ENCODE results near the gene UMODL1. TPM values are rescaled to one million over a fixed set of nuclear protein-coding genes. Genes with fewer than 3 reads are reported as not detected.
A peak's percentile ranks its signal among the peaks of the same experiment; 100 is the strongest.

UMODL1 gene
- total RNA-seq, 2 experiments from 2014 or later = 7.4 to 12.3 TPM

- CTCF ChIA-PET (ENCODE audit: unreplicated experiment) = no interaction called here
Observed at GRCh38 chr21:42111811-42112210, 40.7 kb downstream of the UMODL1 start.

GRCh38 chr21:42112238-42112637 is 41.1 kb downstream of the UMODL1 start:
- H2AFZ ChIP-seq (ENCODE audit: low read length) = no peak overlapping the region
- H3K4me3 ChIP-seq (ENCODE audit: low read depth, low read length, poor library complexity, severe bottlenecking) = no peak overlapping the region
- no peak for TF ChIP-seq CTCF (conservative IDR thresholded peaks at IDR 0.05; ENCODE audit: low read length)
- no peak for TF ChIP-seq EZH2phosphoT487 (IDR thresholded peaks at IDR 0.05; ENCODE audit: borderline replicate concordance, low read depth, low read length)
- BruUV-seq (replicated peaks) = no TSS peak
- H3K4me1 ChIP-seq (ENCODE audit: insufficient read depth, low read length, poor library complexity, severe bottlenecking) = peaks cover 40% of the 10 kb centered on the region
- CTCF ChIA-PET (ENCODE audit: unreplicated experiment) = no interaction called here
- H3K36me3 ChIP-seq (ENCODE audit: insufficient read depth, low read length) = no peaks in the 10 kb centered on the region
- H3K27ac ChIP-seq (ENCODE audit: low read depth, low read length, poor library complexity, severe bottlenecking) = no peak overlapping the region
- no peak overlapping the region for H3K4me2 ChIP-seq (ENCODE audit: low read length)
- peak; percentile 48 for DNase-seq (ENCODE audit: low spot score)
- no peaks in the 10 kb centered on the region for H4K20me1 ChIP-seq (ENCODE audit: insufficient read depth, low read length)
- POLR2A ChIA-PET = interaction anchor here (1.1 kb wide), 1 partner anchor 8 kb away, joined by 3 read pairs; no protein-coding TSS in a partner anchor
- intact Hi-C loops (cut with micrococcal nuclease; ENCODE audit: unreplicated experiment) = no loop called here
- no peaks in the 10 kb centered on the region for H3K79me2 ChIP-seq (ENCODE audit: insufficient read depth, low read depth, low read length)
- no peaks in the 10 kb centered on the region for H3K9me3 ChIP-seq (ENCODE audit: low read length)
- no peaks in the 10 kb centered on the region for H3K9me2 ChIP-seq (ENCODE audit: insufficient read depth, low read length)

More at GRCh38 chr21:42111811-42112210, 40.7 kb downstream of the UMODL1 start:
- intact Hi-C loops (cut with micrococcal nuclease; ENCODE audit: unreplicated experiment) = no loop called here
- Histone ChIP-seq H3K79me2 (ENCODE audit: insufficient read depth, low read depth, low read length) (no peaks in the 10 kb centered on the region), H3K27ac (ENCODE audit: low read depth, low read length, poor library complexity, severe bottlenecking) (no peak overlapping the region), H3K9me3 (ENCODE audit: low read length) (no peaks in the 10 kb centered on the region), H3K4me2 (ENCODE audit: low read length) (no peak overlapping the region), H3K4me3 (ENCODE audit: low read depth, low read length, poor library complexity, severe bottlenecking) (no peak overlapping the region), H3K36me3 (ENCODE audit: insufficient read depth, low read length) (no peaks in the 10 kb centered on the region), H3K4me1 (ENCODE audit: insufficient read depth, low read length, poor library complexity, severe bottlenecking) (peaks cover 40% of the 10 kb centered on the region), H3K9me2 (ENCODE audit: insufficient read depth, low read length) (no peaks in the 10 kb centered on the region), H2AFZ (ENCODE audit: low read length) (no peak overlapping the region), H4K20me1 (ENCODE audit: insufficient read depth, low read length) (no peaks in the 10 kb centered on the region)
- POLR2A ChIA-PET = interaction anchor here (1.1 kb wide), 1 partner anchor 8 kb away, joined by 3 read pairs; no protein-coding TSS in a partner anchor
- BruUV-seq (replicated peaks) = no TSS peak
- TF ChIP-seq EZH2phosphoT487 (IDR thresholded peaks at IDR 0.05; ENCODE audit: borderline replicate concordance, low read depth, low read length) = no peak
- no peak for TF ChIP-seq CTCF (conservative IDR thresholded peaks at IDR 0.05; ENCODE audit: low read length)
- no peak for DNase-seq (ENCODE audit: low spot score)

GRCh38 chr21:42112857-42113256 is 41.7 kb downstream of the UMODL1 start:
- POLR2A ChIA-PET = interaction anchor here (1.0 kb wide), 1 partner anchor 9 kb away, joined by 3 read pairs; no protein-coding TSS in a partner anchor
- H3K36me3 ChIP-seq (ENCODE audit: insufficient read depth, low read length) = no peaks in the 10 kb centered on the region
- intact Hi-C loops (cut with micrococcal nuclease; ENCODE audit: unreplicated experiment) = no loop called here
- no peaks in the 10 kb centered on the region for H3K79me2 ChIP-seq (ENCODE audit: insufficient read depth, low read depth, low read length)
- no peak for TF ChIP-seq EZH2phosphoT487 (IDR thresholded peaks at IDR 0.05; ENCODE audit: borderline replicate concordance, low read depth, low read length)
- TF ChIP-seq CTCF (conservative IDR thresholded peaks at IDR 0.05; ENCODE audit: low read length) = no peak
- H3K27ac ChIP-seq (ENCODE audit: low read depth, low read length, poor library complexity, severe bottlenecking) = no peak overlapping the region
- no peak overlapping the region for H3K4me2 ChIP-seq (ENCODE audit: low read length)
- H4K20me1 ChIP-seq (ENCODE audit: insufficient read depth, low read length) = no peaks in the 10 kb centered on the region
- H3K4me1 ChIP-seq (ENCODE audit: insufficient read depth, low read length, poor library complexity, severe bottlenecking) = peaks cover 41% of the 10 kb centered on the region
- H3K4me3 ChIP-seq (ENCODE audit: low read depth, low read length, poor library complexity, severe bottlenecking) = no peak overlapping the region
- no peaks in the 10 kb centered on the region for H3K9me3 ChIP-seq (ENCODE audit: low read length)
- BruUV-seq (replicated peaks) = no TSS peak
- CTCF ChIA-PET (ENCODE audit: unreplicated experiment) = interaction anchor here (0.9 kb wide), 1 partner anchor 37 kb away, joined by 3 read pairs; no protein-coding TSS in a partner anchor
- DNase-seq (ENCODE audit: low spot score) = no peak
- H2AFZ ChIP-seq (ENCODE audit: low read length) = no peak overlapping the region
- H3K9me2 ChIP-seq (ENCODE audit: insufficient read depth, low read length) = no peaks in the 10 kb centered on the region

Data from OCI-LY7 (cell line).